Measurements from ENCODE around the gene NCOA7.
"Not testable (repeated sequence)": the region's sequence is repeated elsewhere in the genome, so short reads cannot be mapped to it uniquely, and the experiment has no call there.

NCOA7 gene

GRCh38 chr6:125836466-125836865 is 45.7 kb downstream of the NCOA7 start:
- DNase-seq (ENCODE audit: low read depth in 2 of 2), result no peak

GRCh38 chr6:125839471-125839870 is 48.7 kb downstream of the NCOA7 start:
- no peak for DNase-seq (ENCODE audit: low read depth in 2 of 2)

GRCh38 chr6:125839879-125840278 is 49.1 kb downstream of the NCOA7 start:
- no peak for DNase-seq (ENCODE audit: low read depth in 2 of 2)

GRCh38 chr6:125841356-125842090 is 50.8 kb downstream of the NCOA7 start:
- DNase-seq (ENCODE audit: low read depth in 2 of 2), result no peak

GRCh38 chr6:125842091-125842626 is 51.4 kb downstream of the NCOA7 start:
- no peak for DNase-seq (ENCODE audit: low read depth in 2 of 2)

- DNase-seq (ENCODE audit: low read depth in 2 of 2), result no peak
These were observed 52.8 kb downstream of the NCOA7 start for GRCh38 chr6:125843593-125843992.

GRCh38 chr6:125844989-125845388 is 54.2 kb downstream of the NCOA7 start:
- no peak for DNase-seq (ENCODE audit: low read depth in 2 of 2)

GRCh38 chr6:125846292-125847024 is 55.7 kb downstream of the NCOA7 start:
- no peak for DNase-seq (ENCODE audit: low read depth in 2 of 2)

- DNase-seq (ENCODE audit: low read depth in 2 of 2), result not testable (repeated sequence)
These were observed 57.5 kb downstream of the NCOA7 start for GRCh38 chr6:125848286-125848685.

- no peak for DNase-seq (ENCODE audit: low read depth in 2 of 2)
These were observed 59.6 kb downstream of the NCOA7 start for GRCh38 chr6:125850361-125850760.

- DNase-seq (ENCODE audit: low read depth in 2 of 2), result no peak
These were observed 61.8 kb downstream of the NCOA7 start for GRCh38 chr6:125852587-125852986.

GRCh38 chr6:125853168-125853567 is 62.4 kb downstream of the NCOA7 start:
- no peak for DNase-seq (ENCODE audit: low read depth in 2 of 2)

GRCh38 chr6:125853756-125854155 is 63.0 kb downstream of the NCOA7 start:
- DNase-seq (ENCODE audit: low read depth in 2 of 2), result no peak

- DNase-seq (ENCODE audit: low read depth in 2 of 2), result no peak
These were observed 63.6 kb downstream of the NCOA7 start for GRCh38 chr6:125854355-125854754.

GRCh38 chr6:125855783-125856182 is 65.0 kb downstream of the NCOA7 start:
- no peak for DNase-seq (ENCODE audit: low read depth in 2 of 2)

- DNase-seq (ENCODE audit: low read depth in 2 of 2), result no peak
These were observed 67.1 kb downstream of the NCOA7 start for GRCh38 chr6:125857846-125858245.

GRCh38 chr6:125858427-125859320 is 67.9 kb downstream of the NCOA7 start:
- DNase-seq (ENCODE audit: low read depth in 2 of 2), result no peak

GRCh38 chr6:125859727-125860126 is 69.0 kb downstream of the NCOA7 start:
- no peak for DNase-seq (ENCODE audit: low read depth in 2 of 2)

- DNase-seq (ENCODE audit: low read depth in 2 of 2), result no peak
These were observed 72.3 kb downstream of the NCOA7 start for GRCh38 chr6:125863023-125863422.

- DNase-seq (ENCODE audit: low read depth in 2 of 2), result no peak
These were observed 74.3 kb downstream of the NCOA7 start for GRCh38 chr6:125865015-125865414.

GRCh38 chr6:125866433-125866832 is 75.7 kb downstream of the NCOA7 start:
- no peak for DNase-seq (ENCODE audit: low read depth in 2 of 2)

- DNase-seq (ENCODE audit: low read depth in 2 of 2), result no peak
These were observed 76.8 kb downstream of the NCOA7 start for GRCh38 chr6:125867483-125867942.
